Activated CD4-positive, CD25-positive, alpha-beta regulatory T cell treated with anti-CD3 and anti-CD28 coated beads, Interleukin-2, amount 50 U/mL, for 16 hours (primary cell): ENCODE measurements around the gene CCDC7.
"Not testable (repeated sequence)": the region's sequence is repeated elsewhere in the genome, so short reads cannot be mapped to it uniquely, and the experiment has no call there.

ENCODE experiments used
- DNase-seq: peaks from one replicate; pipeline ENCODE4 v3.0.0-alpha.2; 2020; ENCODE audit warnings: low read depth, low spot score

CCDC7 gene

GRCh38 chr10:32693441-32693979 lies 247.6 kb downstream of the CCDC7 start:
- no peak for DNase-seq

- DNase-seq: not testable (repeated sequence)
Measured at GRCh38 chr10:32699683-32700082, 253.7 kb downstream of the CCDC7 start.

- DNase-seq: no peak
Measured at GRCh38 chr10:32713560-32713959, 267.6 kb downstream of the CCDC7 start.

- no peak for DNase-seq
Measured at GRCh38 chr10:32731527-32731926, 285.6 kb downstream of the CCDC7 start.

- no peak for DNase-seq
Measured at GRCh38 chr10:32738958-32739357, 293.0 kb downstream of the CCDC7 start.

- DNase-seq: no peak
Measured at GRCh38 chr10:32744321-32744720, 298.4 kb downstream of the CCDC7 start.

GRCh38 chr10:32746869-32747268 lies 300.9 kb downstream of the CCDC7 start:
- DNase-seq: no peak

- DNase-seq: no peak
Measured at GRCh38 chr10:32751582-32751981, 305.6 kb downstream of the CCDC7 start.

GRCh38 chr10:32754900-32755299 lies 309.0 kb downstream of the CCDC7 start:
- DNase-seq: not testable (repeated sequence)

- DNase-seq: no peak
Measured at GRCh38 chr10:32771217-32771616, 325.3 kb downstream of the CCDC7 start.

- DNase-seq: no peak
Measured at GRCh38 chr10:32773105-32773504, 327.2 kb downstream of the CCDC7 start.

GRCh38 chr10:32786968-32787367 lies 341.0 kb downstream of the CCDC7 start:
- no peak for DNase-seq

- no peak for DNase-seq
Measured at GRCh38 chr10:32787690-32788284, 341.8 kb downstream of the CCDC7 start.

GRCh38 chr10:32788359-32788758 lies 342.4 kb downstream of the CCDC7 start:
- DNase-seq: no peak

- no peak for DNase-seq
Measured at GRCh38 chr10:32790483-32790882, 344.5 kb downstream of the CCDC7 start.

GRCh38 chr10:32793033-32793432 lies 347.1 kb downstream of the CCDC7 start:
- no peak for DNase-seq

- DNase-seq: no peak
Measured at GRCh38 chr10:32795598-32796183, 349.8 kb downstream of the CCDC7 start.

- not testable (repeated sequence) for DNase-seq
Measured at GRCh38 chr10:32797393-32797792, 351.5 kb downstream of the CCDC7 start.

- no peak for DNase-seq
Measured at GRCh38 chr10:32846974-32847373, 401.0 kb downstream of the CCDC7 start.

GRCh38 chr10:32851301-32851700 lies 405.4 kb downstream of the CCDC7 start:
- no peak for DNase-seq

GRCh38 chr10:32854435-32854834 lies 408.5 kb downstream of the CCDC7 start:
- no peak for DNase-seq

GRCh38 chr10:32865170-32865569 lies 419.2 kb downstream of the CCDC7 start:
- DNase-seq: no peak

GRCh38 chr10:32877915-32878314 lies 432.0 kb downstream of the CCDC7 start:
- DNase-seq: no peak
